ENCODE data around the gene NSF. TPM values are rescaled to one million over a fixed set of nuclear protein-coding genes. Genes with fewer than 3 reads are reported as not detected.

NSF gene
- total and polyA plus RNA-seq, 10 of the 15 experiments (the other 5 are each of a cell fraction or from before 2014, with no cell fraction given) = 6.8 to 25.6 (median 16.8) TPM

GRCh38 chr17:46790216-46790615 is 199.7 kb downstream of the NSF start:
- SMC1A ChIA-PET (ENCODE audit: uncharacterized antibody, unreplicated experiment) = no interaction called here
- no peaks in the 10 kb centered on the region for H3K79me2 ChIP-seq (ENCODE audit: control insufficient read depth, insufficient read depth, low read length)
- H3K9me3 ChIP-seq (replicated peaks; ENCODE audit: control insufficient read depth, insufficient read depth, low read length) = no peaks in the 10 kb centered on the region; the same call in 2 of the 3 replicates
- no TSS peak for BruUV-seq (replicated peaks)
- DNase-seq (ENCODE audit: low read depth, low spot score) (no peak), FAIRE-seq (no peak), ATAC-seq (no peak)
- in situ Hi-C loops (cut with MboI) = loop anchor here (10.0 kb wide), 2 partner anchors 65 to 105 kb away; partner anchors contain the start of gene WNT9B
- 21% methylated on average over 3 of the region's 3 CpGs for WGBS (ENCODE audit: insufficient coverage, insufficient replicate concordance, low lambda C conversion rate, missing lambda C conversion rate)
- no peaks in the 10 kb centered on the region for H4K20me1 ChIP-seq (ENCODE audit: control insufficient read depth, insufficient read depth)
- POLR2A ChIA-PET = no interaction called here
- no peaks in the 10 kb centered on the region for H3K36me3 ChIP-seq (ENCODE audit: control insufficient read depth in 2 of 2, insufficient read depth in 2 of 2, low read length in 1 of 2)
- RAD21 ChIA-PET (ENCODE audit: unreplicated experiment) = no interaction called here
- no peak overlapping the region for H2AFZ ChIP-seq (ENCODE audit: control insufficient read depth, low read depth, low read length)
- intact Hi-C loops (cut with micrococcal nuclease; ENCODE audit: unreplicated experiment) = no loop called here
- H3K27ac ChIP-seq (ENCODE audit: control insufficient read depth, insufficient read depth) = no peak overlapping the region
- H3K27me3 ChIP-seq (replicated peaks in 1 of 2; ENCODE audit: control insufficient read depth in 2 of 2, insufficient read depth in 2 of 2, low read length in 1 of 2) = peaks cover 0 to 3% of the 10 kb centered on the region in 2 experiments; a peak in 3 of 4 replicates
- no peak overlapping the region for H3K4me2 ChIP-seq (ENCODE audit: control insufficient read depth, insufficient read depth)
- H3K4me3 ChIP-seq = no peak overlapping the region
- CTCF ChIA-PET = interaction anchor here (0.7 kb wide), 1 partner anchor 9 kb away, joined by 3 read pairs; no protein-coding TSS in a partner anchor
- TF ChIP-seq NR2C2 (IDR thresholded peaks at IDR 0.05; ENCODE audit: borderline replicate concordance, control insufficient read depth, insufficient read length, low read depth) (no peak), SPI1 (IDR thresholded peaks at IDR 0.05; ENCODE audit: borderline replicate concordance, insufficient read depth, low read depth, low read length) (no peak), KDM1A (IDR thresholded peaks at IDR 0.05; ENCODE audit: borderline replicate concordance) (no peak), TBL1XR1 (IDR thresholded peaks at IDR 0.05; ENCODE audit: low read depth, low read length) (no peak), RFX5 (IDR thresholded peaks at IDR 0.05; ENCODE audit: low read depth, low read length) (no peak), TAF1 (IDR thresholded peaks at IDR 0.05; ENCODE audit: borderline replicate concordance, low read depth, low read length) (no peak), NR2F1 (conservative IDR thresholded peaks at IDR 0.05) (no peak), CHD2 (IDR thresholded peaks at IDR 0.05; ENCODE audit: borderline replicate concordance, low read depth, low read length) (no peak), SREBF2 (IDR thresholded peaks at IDR 0.05; ENCODE audit: low read length) (no peak), ATF7 (IDR thresholded peaks at IDR 0.05; ENCODE audit: low read depth) (no peak), NFXL1 (IDR thresholded peaks at IDR 0.05; ENCODE audit: borderline replicate concordance) (no peak), CUX1 (IDR thresholded peaks at IDR 0.05; ENCODE audit: insufficient replicate concordance, low read depth, low read length) (no peak)
- TF ChIP-seq, protein P1, sequence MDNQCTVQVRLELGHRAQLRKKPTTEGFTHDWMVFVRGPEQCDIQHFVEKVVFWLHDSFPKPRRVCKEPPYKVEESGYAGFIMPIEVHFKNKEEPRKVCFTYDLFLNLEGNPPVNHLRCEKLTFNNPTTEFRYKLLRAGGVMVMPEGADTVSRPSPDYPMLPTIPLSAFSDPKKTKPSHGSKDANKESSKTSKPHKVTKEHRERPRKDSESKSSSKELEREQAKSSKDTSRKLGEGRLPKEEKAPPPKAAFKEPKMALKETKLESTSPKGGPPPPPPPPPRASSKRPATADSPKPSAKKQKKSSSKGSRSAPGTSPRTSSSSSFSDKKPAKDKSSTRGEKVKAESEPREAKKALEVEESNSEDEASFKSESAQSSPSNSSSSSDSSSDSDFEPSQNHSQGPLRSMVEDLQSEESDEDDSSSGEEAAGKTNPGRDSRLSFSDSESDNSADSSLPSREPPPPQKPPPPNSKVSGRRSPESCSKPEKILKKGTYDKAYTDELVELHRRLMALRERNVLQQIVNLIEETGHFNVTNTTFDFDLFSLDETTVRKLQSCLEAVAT (IDR thresholded peaks at IDR 0.05) = no peak
- TF ChIP-seq, protein P2, sequence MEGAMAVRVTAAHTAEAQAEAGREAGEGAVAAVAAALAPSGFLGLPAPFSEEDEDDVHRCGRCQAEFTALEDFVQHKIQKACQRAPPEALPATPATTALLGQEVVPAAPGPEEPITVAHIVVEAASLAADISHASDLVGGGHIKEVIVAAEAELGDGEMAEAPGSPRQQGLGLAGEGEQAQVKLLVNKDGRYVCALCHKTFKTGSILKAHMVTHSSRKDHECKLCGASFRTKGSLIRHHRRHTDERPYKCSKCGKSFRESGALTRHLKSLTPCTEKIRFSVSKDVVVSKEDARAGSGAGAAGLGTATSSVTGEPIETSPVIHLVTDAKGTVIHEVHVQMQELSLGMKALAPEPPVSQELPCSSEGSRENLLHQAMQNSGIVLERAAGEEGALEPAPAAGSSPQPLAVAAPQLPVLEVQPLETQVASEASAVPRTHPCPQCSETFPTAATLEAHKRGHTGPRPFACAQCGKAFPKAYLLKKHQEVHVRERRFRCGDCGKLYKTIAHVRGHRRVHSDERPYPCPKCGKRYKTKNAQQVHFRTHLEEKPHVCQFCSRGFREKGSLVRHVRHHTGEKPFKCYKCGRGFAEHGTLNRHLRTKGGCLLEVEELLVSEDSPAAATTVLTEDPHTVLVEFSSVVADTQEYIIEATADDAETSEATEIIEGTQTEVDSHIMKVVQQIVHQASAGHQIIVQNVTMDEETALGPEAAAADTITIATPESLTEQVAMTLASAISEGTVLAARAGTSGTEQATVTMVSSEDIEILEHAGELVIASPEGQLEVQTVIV (IDR thresholded peaks at IDR 0.05; ENCODE audit: borderline replicate concordance, partially characterized antibody) = no peak
- no peak overlapping the region for H3K9ac ChIP-seq (ENCODE audit: control insufficient read depth, insufficient read depth, low read length)
- H3K4me1 ChIP-seq (ENCODE audit: control insufficient read depth, insufficient read depth, low read length) = no peaks in the 10 kb centered on the region

All from GM12878 (cell line).